Fibroblast of pulmonary artery (primary cell): ENCODE measurements around the gene SNX25.
A peak's percentile ranks its signal among the peaks of the same experiment; 100 is the strongest.

Source experiments
- DNase-seq: peaks from one replicate; pipeline ENCODE4 v3.0.0-alpha.2; 2010; ENCODE audit warnings: low read depth
- H3K4me3 ChIP-seq: replicated peaks from 2 replicates; pipeline ENCODE4 v1.5.1; 2011; ENCODE audit warnings: low read depth, mild to moderate bottlenecking, control low read depth, low read length, moderate library complexity
- TF ChIP-seq, protein P1 (sequence below): IDR thresholded peaks from 2 replicates; pipeline ENCODE4 v1.5.1; 2011; ENCODE audit warnings: mild to moderate bottlenecking, control low read depth, low read length, inconsistent platforms; ENCODE audit errors: missing control alignments

The SNX25 gene

DNA sequence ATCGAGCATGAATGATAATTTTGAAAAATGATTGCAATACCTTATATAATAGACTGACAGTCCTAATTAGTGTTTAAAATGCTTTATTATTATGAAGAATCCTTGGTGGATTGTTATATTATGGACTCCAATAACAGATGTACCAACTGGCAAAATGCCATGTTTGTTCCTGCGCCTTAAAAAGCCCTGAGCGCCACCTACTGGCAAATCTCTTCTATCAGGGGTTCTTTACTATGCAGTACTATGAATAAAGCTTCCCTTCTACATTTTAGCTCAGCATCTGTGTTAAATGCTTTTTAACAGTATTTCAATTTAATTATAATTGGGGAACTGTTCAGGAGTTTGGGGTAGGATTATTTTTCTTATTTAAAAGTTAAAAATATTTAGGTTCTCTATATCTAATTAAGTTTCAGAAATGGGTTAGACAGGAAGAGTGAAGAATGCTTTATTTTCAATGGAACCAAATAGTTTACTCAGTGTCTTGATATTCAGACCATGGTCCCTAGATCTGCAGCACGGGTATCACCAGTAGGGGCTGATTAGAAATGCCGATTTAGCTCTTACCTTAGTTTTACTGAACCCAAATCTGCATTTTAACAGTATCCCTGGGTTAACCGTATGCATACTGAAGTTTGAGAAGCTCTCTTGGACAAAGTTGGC, 25.6 kb upstream of the SNX25 start:
- DNase-seq: peak; percentile 96
- no peak overlapping the region for H3K4me3 ChIP-seq
- TF ChIP-seq, protein P1, sequence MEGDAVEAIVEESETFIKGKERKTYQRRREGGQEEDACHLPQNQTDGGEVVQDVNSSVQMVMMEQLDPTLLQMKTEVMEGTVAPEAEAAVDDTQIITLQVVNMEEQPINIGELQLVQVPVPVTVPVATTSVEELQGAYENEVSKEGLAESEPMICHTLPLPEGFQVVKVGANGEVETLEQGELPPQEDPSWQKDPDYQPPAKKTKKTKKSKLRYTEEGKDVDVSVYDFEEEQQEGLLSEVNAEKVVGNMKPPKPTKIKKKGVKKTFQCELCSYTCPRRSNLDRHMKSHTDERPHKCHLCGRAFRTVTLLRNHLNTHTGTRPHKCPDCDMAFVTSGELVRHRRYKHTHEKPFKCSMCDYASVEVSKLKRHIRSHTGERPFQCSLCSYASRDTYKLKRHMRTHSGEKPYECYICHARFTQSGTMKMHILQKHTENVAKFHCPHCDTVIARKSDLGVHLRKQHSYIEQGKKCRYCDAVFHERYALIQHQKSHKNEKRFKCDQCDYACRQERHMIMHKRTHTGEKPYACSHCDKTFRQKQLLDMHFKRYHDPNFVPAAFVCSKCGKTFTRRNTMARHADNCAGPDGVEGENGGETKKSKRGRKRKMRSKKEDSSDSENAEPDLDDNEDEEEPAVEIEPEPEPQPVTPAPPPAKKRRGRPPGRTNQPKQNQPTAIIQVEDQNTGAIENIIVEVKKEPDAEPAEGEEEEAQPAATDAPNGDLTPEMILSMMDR: peak; percentile 85

DNA sequence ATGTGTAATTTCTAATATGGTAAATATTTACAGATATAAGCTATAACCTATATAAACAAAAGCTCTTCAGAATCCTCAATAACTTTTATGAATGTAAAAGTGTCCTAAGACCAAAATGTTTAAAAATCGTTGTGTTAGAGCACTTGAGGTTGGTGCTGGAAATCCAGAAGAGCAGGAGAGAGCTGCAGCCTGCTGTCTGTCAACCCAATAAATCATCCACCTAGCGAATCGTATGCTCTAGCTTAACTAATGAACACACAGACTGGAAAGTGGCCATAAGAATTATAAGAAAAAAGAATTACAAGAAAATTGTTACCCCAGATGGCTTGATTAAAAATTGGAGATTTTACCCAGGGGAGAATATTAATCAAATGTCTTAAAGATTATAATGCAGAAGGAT, 22.6 kb upstream of the SNX25 start:
- DNase-seq: no peak
- no peak overlapping the region for H3K4me3 ChIP-seq
- TF ChIP-seq, protein P1: no peak

DNA sequence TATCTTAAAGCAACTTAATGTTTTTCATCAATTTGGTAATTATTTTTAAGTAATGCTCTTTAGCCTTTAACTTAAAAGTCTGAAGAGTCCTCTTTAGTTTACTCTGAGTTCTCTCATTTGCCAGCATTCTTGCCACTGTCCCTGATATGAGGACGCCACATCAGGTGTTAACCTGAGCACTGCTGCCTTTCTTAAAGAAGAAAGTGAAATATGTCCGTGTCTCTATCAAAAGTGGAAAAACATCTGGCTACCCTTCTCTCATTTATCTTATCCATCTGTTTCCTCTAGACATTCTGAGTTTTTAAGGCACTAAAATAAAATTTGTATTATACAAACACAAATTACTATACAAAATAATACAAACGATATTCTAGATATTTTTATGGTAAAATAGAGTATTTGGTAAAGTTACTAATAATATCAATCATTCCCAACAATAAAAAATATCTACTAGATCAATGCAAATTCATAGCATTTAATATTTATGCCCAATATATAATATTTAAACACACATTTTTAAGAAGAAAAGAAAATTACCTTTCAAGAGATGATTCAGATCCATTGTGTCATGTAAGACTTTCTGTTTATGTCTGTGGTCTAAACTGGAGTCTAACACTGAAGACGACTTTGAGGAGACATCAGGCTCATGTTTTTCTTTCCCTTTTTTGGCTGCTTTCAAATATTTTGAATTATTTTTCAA, 19.6 kb upstream of the SNX25 start:
- TF ChIP-seq, protein P1: no peak
- H3K4me3 ChIP-seq: no peak overlapping the region
- no peak for DNase-seq

DNA sequence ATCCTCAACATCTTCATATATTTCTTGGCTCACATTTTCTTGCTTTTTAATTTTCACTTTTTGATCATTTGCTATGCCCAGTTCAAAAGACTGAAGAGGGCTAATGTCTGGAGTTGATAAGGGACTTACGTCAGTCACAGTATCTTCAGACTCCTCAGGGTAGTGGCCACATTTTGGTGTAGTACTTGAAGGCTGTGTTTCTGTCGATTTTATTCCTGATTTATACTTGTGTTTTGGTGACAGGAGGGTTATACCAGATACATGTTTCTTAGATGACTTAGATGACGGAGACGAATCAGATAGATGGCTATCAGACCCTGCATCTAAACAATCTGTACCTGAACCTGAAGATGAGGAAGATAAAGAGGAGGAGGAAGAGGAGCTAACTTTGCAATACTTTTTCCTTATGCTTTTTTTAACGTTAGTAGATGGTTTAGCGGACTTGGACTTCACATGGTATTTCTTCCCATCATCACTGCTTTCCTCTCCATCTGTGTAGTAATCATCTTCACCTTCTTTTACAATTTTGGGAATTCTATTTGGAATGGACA, 19.0 kb upstream of the SNX25 start:
- no peak overlapping the region for H3K4me3 ChIP-seq
- TF ChIP-seq, protein P1: no peak
- no peak for DNase-seq

DNA sequence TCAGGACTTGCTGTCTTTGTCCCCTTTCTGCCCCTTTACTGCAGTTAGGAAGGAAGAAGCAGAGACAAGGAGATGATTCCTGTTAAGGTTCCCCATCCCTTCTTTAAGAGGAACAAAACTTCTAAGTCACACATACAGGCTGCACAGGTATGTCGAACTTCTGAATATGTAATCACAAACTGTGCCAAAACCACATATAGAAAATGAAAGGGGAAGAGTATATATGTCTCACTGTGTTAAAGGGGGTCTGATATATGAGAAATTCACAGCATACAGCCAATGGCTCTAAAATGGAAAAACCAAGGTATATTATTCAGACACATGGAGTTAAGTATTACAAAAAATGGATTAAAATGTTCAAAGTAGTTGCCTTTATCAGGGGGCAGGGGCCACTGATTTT, 17.3 kb upstream of the SNX25 start:
- no peak for DNase-seq
- H3K4me3 ChIP-seq: no peak overlapping the region
- TF ChIP-seq, protein P1: no peak

DNA sequence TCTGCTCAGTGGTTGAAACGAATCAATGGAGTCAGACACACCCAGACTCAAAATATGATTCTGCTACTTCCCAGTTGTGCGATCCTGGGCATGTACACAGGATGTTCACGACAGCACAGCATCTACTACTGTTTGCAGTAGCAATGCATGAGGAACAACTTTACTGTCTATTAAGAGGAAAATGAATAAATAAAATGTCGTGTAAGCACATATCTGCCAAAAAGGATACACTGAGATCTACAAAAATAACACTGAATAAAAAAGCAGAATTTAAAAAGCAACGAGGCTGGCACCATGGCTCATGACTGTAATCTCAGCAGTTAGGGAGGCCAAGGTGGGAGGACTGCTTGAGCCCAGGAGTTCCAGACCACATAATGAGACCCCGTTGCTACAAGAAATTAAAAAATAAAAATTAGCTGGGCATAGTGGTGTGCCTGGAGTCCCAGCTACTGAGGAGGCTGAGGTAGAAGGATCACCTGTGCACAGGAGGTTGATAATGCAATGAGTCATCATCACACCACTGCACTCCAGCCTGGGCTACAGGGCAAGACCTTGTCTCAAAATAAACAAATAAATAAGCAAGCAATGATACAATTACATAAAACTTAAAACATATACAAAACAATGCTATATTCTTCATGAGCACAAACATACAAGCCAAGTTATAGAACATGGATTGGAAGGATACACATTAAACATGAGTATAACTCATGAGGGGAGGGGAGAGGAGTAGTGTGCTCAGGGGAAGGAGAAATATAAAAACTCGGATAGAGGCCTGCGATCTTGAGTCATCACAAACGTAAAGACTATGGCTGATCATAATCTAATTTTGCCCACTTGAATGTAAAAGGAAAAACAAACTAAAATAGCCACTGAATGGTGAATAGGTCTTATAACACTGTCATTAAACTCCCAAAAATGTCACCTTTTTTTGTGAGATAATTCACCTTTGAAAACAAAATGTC, 14.2 kb upstream of the SNX25 start:
- TF ChIP-seq, protein P1: no peak
- DNase-seq: no peak
- no peak overlapping the region for H3K4me3 ChIP-seq
